SH-SY5Y (cell line): ENCODE measurements around the gene KLK6.

Experiments
- GATA2 ChIP-seq: IDR thresholded peaks from 2 replicates; pipeline ENCODE4 v1.6.1; 2011; ENCODE audit warnings: mild to moderate bottlenecking, low read depth, low read length
- GATA3 ChIP-seq: IDR thresholded peaks from 2 replicates; pipeline ENCODE4 v1.6.1; 2011; ENCODE audit warnings: low read depth, mild to moderate bottlenecking, low read length, moderate library complexity

DNA sequence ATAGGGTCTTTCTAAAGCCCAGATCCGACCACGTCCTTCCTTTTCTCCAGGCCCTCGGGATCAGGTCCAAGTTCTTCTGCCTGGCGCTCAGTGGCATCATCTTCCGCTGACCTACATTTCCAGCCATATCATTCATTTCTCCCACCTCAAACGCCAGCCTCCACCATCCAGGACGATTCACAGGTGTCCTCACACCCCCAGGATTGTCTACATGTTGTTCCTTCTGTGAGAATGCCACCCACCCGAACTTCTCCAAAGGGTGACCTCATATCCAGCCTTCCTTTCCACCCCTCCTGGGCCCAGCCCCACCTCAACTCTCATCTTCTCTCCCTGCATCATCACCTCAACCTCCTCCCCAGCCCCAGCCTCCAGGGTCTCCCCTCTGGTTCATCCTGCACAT, 11.8 kb downstream of the KLK6 start:
- TF ChIP-seq GATA2 (no peak), GATA3 (no peak)
